K562 (cell line): ENCODE results near the gene FLVCR2. TPM values are rescaled to one million over a fixed set of nuclear protein-coding genes. Genes with fewer than 3 reads are reported as not detected.

Source experiments
- BRCA1 ChIP-seq, 2 experiments: fragments of 450-650 bp in 1 of 2; sonication (generic) in 1 of 2; formaldehyde crosslinking in 1 of 2; IDR thresholded peaks; 2 replicates each; pipeline versions ENCODE4 v1.5.0 to v1.6.1; 2017 to 2020; ENCODE audit warnings: mild to moderate bottlenecking in 1 of 2, missing genetic modification reagents in 1 of 2
- KLF16 ChIP-seq: IDR thresholded peaks from 2 replicates; pipeline ENCODE4 v1.6.1; 2016; ENCODE audit warnings: antibody characterized with exemption
- RAD21 ChIP-seq, 2 experiments: fragments of 250-450 bp in 1 of 2; fragments of 450-650 bp in 1 of 2; sonication (Bioruptor Pico) in 1 of 2; formaldehyde crosslinking in 1 of 2; IDR thresholded peaks in 1 of 2; conservative IDR thresholded peaks in 1 of 2; 2 replicates each; pipeline versions ENCODE4 v1.4.0 to v1.8.0; 2020 to 2022; ENCODE audit warnings: mild to moderate bottlenecking in 2 of 2, moderate library complexity in 1 of 2
- SRF ChIP-seq, 2 experiments: fragments of 250-450, 450-650 bp in 1 of 2; sonication (Bioruptor Pico) in 1 of 2; sonication (generic) in 1 of 2; formaldehyde crosslinking; IDR thresholded peaks; 2 replicates each; pipeline versions ENCODE4 v1.5.0 to v1.5.1; 2020 to 2022; ENCODE audit warnings: mild to moderate bottlenecking in 1 of 2, missing genetic modification reagents in 1 of 2
- TAF15 ChIP-seq: fragments of 200-400 bp; formaldehyde crosslinking; IDR thresholded peaks from 2 replicates; pipeline ENCODE4 v1.6.1; 2017; ENCODE audit warnings: mild to moderate bottlenecking, low read depth, low read length, moderate library complexity
- polyA plus RNA-seq, 8 experiments: library from polyadenylated mRNA; depleted of rRNA in 4 of 8; stranded (reverse) in 5 of 8; unstranded in 3 of 8; fragments of >200 nt; fragmentation: Nextera tagmentation in 2 of 8; fragmentation: Illumina TruSeq in 1 of 8; extraction: Ambion mirVana in 2 of 8; extraction: Trizol in 1 of 8; gene quantifications; 2 replicates each; pipeline versions ENCODE4 v1.2.1 to v1.2.3, GENCODE V29; 2011 to 2014; ENCODE audit warnings: inconsistent platforms in 1 of 8, missing spikeins in 1 of 8
- total RNA-seq, 7 experiments: library from RNA; depleted of rRNA in 6 of 7; stranded (reverse); fragments of >200 nt in 6 of 7; fragmentation: Illumina TruSeq in 2 of 7; extraction: Trizol in 2 of 7; gene quantifications; 2 replicates each; pipeline versions ENCODE4 v1.2.1 to v1.2.3, GENCODE V29; 2011 to 2021; ENCODE audit warnings: low replicate concordance in 1 of 7
- TF ChIP-seq, protein P1 (sequence below): fragments of 450-650 bp; formaldehyde crosslinking; IDR thresholded peaks from 2 replicates; pipeline ENCODE4 v1.4.0; 2020; ENCODE audit warnings: mild to moderate bottlenecking, moderate library complexity
- TF ChIP-seq, protein P2 (sequence below): fragments of 450-650 bp; conservative IDR thresholded peaks from 2 replicates; pipeline ENCODE4 v1.6.1; 2016; ENCODE audit warnings: missing genetic modification characterization, low read depth, mild to moderate bottlenecking, missing compliant biosample characterization, moderate library complexity

Gene FLVCR2
- total and polyA plus RNA-seq, 9 of the 15 experiments (the other 6 are each of a cell fraction or from before 2014, with no cell fraction given): 1.5 TPM; not detected in 8

DNA sequence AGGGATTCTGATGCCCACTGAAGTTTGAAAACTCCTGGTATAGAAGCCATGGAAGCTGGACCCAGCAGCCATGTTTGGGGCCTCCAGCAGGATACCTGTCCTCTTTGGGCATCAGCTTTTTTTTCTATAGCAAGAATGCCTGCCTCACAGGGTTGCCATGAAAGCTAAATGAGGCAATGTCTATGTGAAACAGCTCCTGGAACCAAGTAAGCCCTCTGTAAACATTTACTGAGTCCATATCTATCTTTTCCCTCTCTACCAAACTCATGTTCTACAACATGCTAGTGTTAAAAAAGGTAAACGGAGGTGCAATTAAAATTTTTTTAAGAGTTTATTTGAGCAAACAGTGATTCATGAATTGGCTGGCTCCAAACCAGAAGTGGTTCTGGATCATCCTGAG, 28.6 kb downstream of the FLVCR2 start (continued):
- TF ChIP-seq TAF15 (no peak), SRF (CRISPR knock-in tag; IDR thresholded peaks at IDR 0.05) (no peak), BRCA1 (IDR thresholded peaks at IDR 0.05) (no peak), BRCA1 (CRISPR knock-in tag; IDR thresholded peaks at IDR 0.05) (no peak), RAD21 (CRISPR knock-in tag; conservative IDR thresholded peaks at IDR 0.05 in 1 of 2, IDR thresholded peaks at IDR 0.05 in 1 of 2) (no peak), KLF16 (no peak)
- TF ChIP-seq, protein P1, sequence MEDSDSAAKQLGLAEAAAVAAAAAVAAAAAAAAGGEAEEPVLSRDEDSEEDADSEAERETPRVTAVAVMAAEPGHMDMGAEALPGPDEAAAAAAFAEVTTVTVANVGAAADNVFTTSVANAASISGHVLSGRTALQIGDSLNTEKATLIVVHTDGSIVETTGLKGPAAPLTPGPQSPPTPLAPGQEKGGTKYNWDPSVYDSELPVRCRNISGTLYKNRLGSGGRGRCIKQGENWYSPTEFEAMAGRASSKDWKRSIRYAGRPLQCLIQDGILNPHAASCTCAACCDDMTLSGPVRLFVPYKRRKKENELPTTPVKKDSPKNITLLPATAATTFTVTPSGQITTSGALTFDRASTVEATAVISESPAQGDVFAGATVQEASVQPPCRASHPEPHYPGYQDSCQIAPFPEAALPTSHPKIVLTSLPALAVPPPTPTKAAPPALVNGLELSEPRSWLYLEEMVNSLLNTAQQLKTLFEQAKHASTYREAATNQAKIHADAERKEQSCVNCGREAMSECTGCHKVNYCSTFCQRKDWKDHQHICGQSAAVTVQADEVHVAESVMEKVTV: no peak
- TF ChIP-seq, protein P2, sequence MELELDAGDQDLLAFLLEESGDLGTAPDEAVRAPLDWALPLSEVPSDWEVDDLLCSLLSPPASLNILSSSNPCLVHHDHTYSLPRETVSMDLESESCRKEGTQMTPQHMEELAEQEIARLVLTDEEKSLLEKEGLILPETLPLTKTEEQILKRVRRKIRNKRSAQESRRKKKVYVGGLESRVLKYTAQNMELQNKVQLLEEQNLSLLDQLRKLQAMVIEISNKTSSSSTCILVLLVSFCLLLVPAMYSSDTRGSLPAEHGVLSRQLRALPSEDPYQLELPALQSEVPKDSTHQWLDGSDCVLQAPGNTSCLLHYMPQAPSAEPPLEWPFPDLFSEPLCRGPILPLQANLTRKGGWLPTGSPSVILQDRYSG (tag): no peak
